HG02840 (cell line): ENCODE measurements around the gene BRSK2.

Experiments
- ATAC-seq: cut with Tn5 transposase; IDR thresholded peaks from one replicate; pipeline ENCODE4 v1.9.1; 2021; ENCODE audit warnings: mild to moderate bottlenecking, moderate library complexity, moderate number of reproducible peaks; ENCODE audit not compliant: unreplicated experiment, low FRiP score

The BRSK2 gene

GRCh38 chr11:1447845-1448825 is 58.4 kb downstream of the BRSK2 start:
- no peak for ATAC-seq

GRCh38 chr11:1448882-1449281 is 59.1 kb downstream of the BRSK2 start:
- no peak for ATAC-seq

- no peak for ATAC-seq
Observed at GRCh38 chr11:1449490-1450243, 59.9 kb downstream of the BRSK2 start.

GRCh38 chr11:1450344-1450875 is 60.7 kb downstream of the BRSK2 start:
- ATAC-seq = no peak

GRCh38 chr11:1450949-1451710 is 61.4 kb downstream of the BRSK2 start:
- no peak for ATAC-seq

- ATAC-seq = no peak
Observed at GRCh38 chr11:1451781-1452470, 62.2 kb downstream of the BRSK2 start.

- no peak for ATAC-seq
Observed at GRCh38 chr11:1452744-1453143, 63.0 kb downstream of the BRSK2 start.

- ATAC-seq = no peak
Observed at GRCh38 chr11:1453611-1454034, 63.9 kb downstream of the BRSK2 start.

- ATAC-seq = no peak
Observed at GRCh38 chr11:1454576-1454975, 64.8 kb downstream of the BRSK2 start.

GRCh38 chr11:1455032-1455762 is 65.5 kb downstream of the BRSK2 start:
- ATAC-seq = no peak

GRCh38 chr11:1455763-1456060 is 66.0 kb downstream of the BRSK2 start:
- ATAC-seq = no peak

GRCh38 chr11:1456176-1456575 is 66.4 kb downstream of the BRSK2 start:
- no peak for ATAC-seq

- no peak for ATAC-seq
Observed at GRCh38 chr11:1456596-1457325, 67.0 kb downstream of the BRSK2 start.

GRCh38 chr11:1457326-1457680 is 67.6 kb downstream of the BRSK2 start:
- no peak for ATAC-seq

GRCh38 chr11:1457856-1458255 is 68.1 kb downstream of the BRSK2 start:
- no peak for ATAC-seq

GRCh38 chr11:1458340-1459218 is 68.8 kb downstream of the BRSK2 start:
- ATAC-seq = no peak

GRCh38 chr11:1459219-1459575 is 69.5 kb downstream of the BRSK2 start:
- ATAC-seq = no peak
